ENCODE results near the gene USP32. TPM values are rescaled to one million over a fixed set of nuclear protein-coding genes. Genes with fewer than 3 reads are reported as not detected.

USP32 gene
- total and polyA plus RNA-seq, 2 of the 8 experiments (the other 6 are each of a cell fraction or from before 2014, with no cell fraction given), result 29.6 to 112 TPM

DNA sequence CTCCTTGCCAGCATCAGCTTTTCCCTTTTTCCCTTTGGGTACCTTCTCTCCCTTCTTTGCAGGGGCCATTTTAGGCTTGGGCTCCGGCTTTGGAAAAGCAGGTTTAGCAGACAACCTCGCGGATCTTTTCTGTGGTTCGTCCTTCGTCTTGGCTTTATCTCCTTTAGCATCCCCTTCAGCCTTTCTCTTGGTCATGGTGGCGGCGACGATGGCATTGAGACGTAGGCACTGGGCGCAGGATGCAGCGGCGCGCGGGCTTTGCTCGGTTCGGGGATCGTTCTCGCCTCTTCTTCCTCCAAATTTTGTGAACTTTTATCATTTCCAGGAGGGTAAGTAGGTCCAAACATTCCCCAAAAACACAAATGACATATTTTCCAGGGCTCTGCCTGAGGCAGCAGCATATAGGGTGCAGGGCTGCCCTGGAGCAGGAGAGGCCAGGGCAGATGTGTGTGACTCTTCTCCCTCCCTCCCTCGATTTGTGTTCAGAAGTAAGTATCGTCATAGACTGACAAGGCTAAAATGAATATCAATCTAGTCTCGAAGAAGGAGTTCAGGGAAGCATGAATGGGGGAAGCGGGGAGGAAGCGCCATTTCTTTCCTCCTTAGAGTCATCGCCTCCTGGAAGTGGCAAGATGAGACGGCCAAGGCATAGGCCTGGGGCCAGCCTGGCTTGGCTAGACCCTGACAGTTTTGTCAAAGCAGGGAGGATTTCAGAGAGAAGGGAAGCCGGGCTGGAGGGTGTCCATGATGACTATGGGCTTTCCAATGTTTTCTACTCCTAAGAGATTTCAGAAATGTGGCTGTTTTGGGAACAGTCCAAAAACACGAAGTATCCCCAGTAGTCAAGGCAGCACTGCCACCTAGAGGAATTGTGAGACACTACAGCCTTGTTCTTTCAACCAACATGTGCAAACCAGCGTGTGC, 43.6 kb upstream of the USP32 start (continued):
- TF ChIP-seq, protein P1, sequence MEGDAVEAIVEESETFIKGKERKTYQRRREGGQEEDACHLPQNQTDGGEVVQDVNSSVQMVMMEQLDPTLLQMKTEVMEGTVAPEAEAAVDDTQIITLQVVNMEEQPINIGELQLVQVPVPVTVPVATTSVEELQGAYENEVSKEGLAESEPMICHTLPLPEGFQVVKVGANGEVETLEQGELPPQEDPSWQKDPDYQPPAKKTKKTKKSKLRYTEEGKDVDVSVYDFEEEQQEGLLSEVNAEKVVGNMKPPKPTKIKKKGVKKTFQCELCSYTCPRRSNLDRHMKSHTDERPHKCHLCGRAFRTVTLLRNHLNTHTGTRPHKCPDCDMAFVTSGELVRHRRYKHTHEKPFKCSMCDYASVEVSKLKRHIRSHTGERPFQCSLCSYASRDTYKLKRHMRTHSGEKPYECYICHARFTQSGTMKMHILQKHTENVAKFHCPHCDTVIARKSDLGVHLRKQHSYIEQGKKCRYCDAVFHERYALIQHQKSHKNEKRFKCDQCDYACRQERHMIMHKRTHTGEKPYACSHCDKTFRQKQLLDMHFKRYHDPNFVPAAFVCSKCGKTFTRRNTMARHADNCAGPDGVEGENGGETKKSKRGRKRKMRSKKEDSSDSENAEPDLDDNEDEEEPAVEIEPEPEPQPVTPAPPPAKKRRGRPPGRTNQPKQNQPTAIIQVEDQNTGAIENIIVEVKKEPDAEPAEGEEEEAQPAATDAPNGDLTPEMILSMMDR (IDR thresholded peaks at IDR 0.05; ENCODE audit: control extremely low read depth in 1 of 3, insufficient read depth in 1 of 3, low read depth in 1 of 3, low read length in 3 of 3), result peak; percentile 26 to 90 (median 87)
- no peak for TF ChIP-seq SP1 (IDR thresholded peaks at IDR 0.05; ENCODE audit: low read depth, low read length)
- TF ChIP-seq, protein P2, sequence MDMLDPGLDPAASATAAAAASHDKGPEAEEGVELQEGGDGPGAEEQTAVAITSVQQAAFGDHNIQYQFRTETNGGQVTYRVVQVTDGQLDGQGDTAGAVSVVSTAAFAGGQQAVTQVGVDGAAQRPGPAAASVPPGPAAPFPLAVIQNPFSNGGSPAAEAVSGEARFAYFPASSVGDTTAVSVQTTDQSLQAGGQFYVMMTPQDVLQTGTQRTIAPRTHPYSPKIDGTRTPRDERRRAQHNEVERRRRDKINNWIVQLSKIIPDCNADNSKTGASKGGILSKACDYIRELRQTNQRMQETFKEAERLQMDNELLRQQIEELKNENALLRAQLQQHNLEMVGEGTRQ (IDR thresholded peaks at IDR 0.05; ENCODE audit: low read length), result no peak
- peak; percentile 98 to 99 for TF ChIP-seq RAD21 (IDR thresholded peaks at IDR 0.05 in 1 of 2, conservative IDR thresholded peaks at IDR 0.05 in 1 of 2; ENCODE audit: low read depth in 2 of 2, low read length in 2 of 2)
- no peak for TF ChIP-seq SAP30 (IDR thresholded peaks at IDR 0.05; ENCODE audit: insufficient read depth, insufficient replicate concordance, low read length)
- TF ChIP-seq EGR1 (IDR thresholded peaks at IDR 0.05; ENCODE audit: borderline replicate concordance, low read depth, low read length), result no peak
- no peak for TF ChIP-seq POLR2A (IDR thresholded peaks at IDR 0.05; ENCODE audit: control extremely low read depth in 1 of 2, low read depth in 2 of 2, low read length in 2 of 2)
- no peak for TF ChIP-seq KDM5A (IDR thresholded peaks at IDR 0.05; ENCODE audit: low read length)
- TF ChIP-seq SIN3A (conservative IDR thresholded peaks at IDR 0.05 in 1 of 2, IDR thresholded peaks at IDR 0.05 in 1 of 2; ENCODE audit: low read depth in 1 of 2, low read length in 2 of 2), result no peak; a peak in 1 of 4 replicates
- TF ChIP-seq JUN (IDR thresholded peaks at IDR 0.05; ENCODE audit: low read depth, low read length), result no peak
